Right atrium auricular region (tissue), 2 donors: ENCODE measurements around the gene GCAT. TPM values are rescaled to one million over a fixed set of nuclear protein-coding genes. Genes with fewer than 3 reads are reported as not detected.

Experiments
- DNase-seq: peaks from one replicate; pipeline ENCODE4 v3.0.0-alpha.2; 2019; ENCODE audit warnings: low spot score
- H3K27ac ChIP-seq, 2 donors: fragments of 200-600 bp; sonication (generic); 1 replicate in 1 of 2; 2 replicates in 1 of 2; pipeline ENCODE4 v1.5.1; 2016 to 2019
- H3K27me3 ChIP-seq, 2 donors: fragments of 200-600 bp; sonication (generic); one replicate each; pipeline versions ENCODE4 v1.5.1 to v1.6.0; 2017 to 2019
- H3K36me3 ChIP-seq: fragments of 200-600 bp; sonication (generic); one replicate; pipeline ENCODE4 v1.5.1; 2016
- H3K4me1 ChIP-seq, 2 donors: fragments of 200-600 bp; sonication (generic); one replicate each; pipeline versions ENCODE4 v1.5.1 to v1.6.0; 2017 to 2019
- H3K4me3 ChIP-seq, 2 donors: fragments of 200-600 bp; sonication (generic); 1 replicate in 1 of 2; 2 replicates in 1 of 2; pipeline ENCODE4 v1.5.1; 2017 to 2019; ENCODE audit warnings: mild to moderate bottlenecking in 1 of 2, moderate library complexity in 1 of 2
- H3K9me3 ChIP-seq, 2 donors: fragments of 200-600 bp; sonication (generic); one replicate each; pipeline ENCODE4 v1.5.1; 2019
- total RNA-seq, 2 donors: library from RNA; depleted of rRNA; stranded (reverse); fragments of >200 nt; gene quantifications; one replicate each; pipeline ENCODE4 v1.1.0, GENCODE V29; 2016
- TF ChIP-seq, protein P1 (sequence below), 2 donors: fragments of 200-600 bp; sonication (generic); IDR thresholded peaks; one replicate each; pipeline ENCODE4 v1.5.1; 2019; ENCODE audit warnings: antibody characterized with exemption in 2 of 2

The GCAT gene
- total RNA-seq, 2 donors from 2014 or later: 15.7 to 34.2 TPM

DNA sequence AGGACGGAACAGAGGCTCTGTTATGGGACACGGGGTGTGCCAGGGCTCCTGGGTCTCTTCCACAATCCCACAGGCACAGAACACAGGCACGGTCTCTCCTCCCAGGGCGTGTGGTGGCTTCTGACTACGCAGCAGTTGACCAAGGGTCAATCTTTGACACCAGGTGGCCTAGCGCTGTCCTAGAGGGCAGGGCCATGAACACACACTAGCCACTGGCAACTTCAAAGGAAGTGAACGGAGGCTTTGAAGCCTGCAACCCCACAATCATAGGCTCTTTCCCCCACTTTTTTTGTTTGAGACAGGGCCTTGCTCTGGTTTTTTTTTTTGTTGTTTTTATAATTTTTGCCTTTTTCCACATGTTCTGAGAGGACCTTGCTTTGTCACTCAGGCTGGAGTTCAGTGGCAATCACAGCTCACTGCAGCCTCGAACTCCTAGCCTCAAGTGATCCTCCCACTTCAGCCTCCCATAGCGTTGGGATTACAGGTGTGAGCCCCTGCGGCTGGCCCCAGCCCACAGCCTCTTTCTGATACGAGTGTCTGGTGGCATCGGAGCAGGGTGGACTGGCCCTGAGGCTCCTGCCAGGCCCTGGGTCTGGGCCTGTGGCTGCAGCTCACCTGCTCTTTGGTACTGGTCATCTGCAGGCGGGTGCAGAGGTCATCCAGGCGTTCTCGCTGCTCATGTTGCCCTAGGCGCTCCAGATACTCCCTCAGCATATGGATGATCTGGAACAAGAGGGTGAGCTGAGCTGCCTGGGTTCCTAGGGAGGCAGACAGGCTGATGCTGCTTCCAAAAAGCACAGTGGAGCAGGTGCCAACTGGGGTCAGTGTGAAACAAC is 24.5 kb downstream of the GCAT start:
- Histone ChIP-seq H3K27ac (no peak overlapping the region), H3K4me1 (no peaks in the 10 kb centered on the region), H3K27me3 (no peaks in the 10 kb centered on the region), H3K4me3 (no peak overlapping the region), H3K36me3 (peaks cover 48% of the 10 kb centered on the region), H3K9me3 (no peaks in the 10 kb centered on the region)
- no peak for DNase-seq
- TF ChIP-seq, protein P1, sequence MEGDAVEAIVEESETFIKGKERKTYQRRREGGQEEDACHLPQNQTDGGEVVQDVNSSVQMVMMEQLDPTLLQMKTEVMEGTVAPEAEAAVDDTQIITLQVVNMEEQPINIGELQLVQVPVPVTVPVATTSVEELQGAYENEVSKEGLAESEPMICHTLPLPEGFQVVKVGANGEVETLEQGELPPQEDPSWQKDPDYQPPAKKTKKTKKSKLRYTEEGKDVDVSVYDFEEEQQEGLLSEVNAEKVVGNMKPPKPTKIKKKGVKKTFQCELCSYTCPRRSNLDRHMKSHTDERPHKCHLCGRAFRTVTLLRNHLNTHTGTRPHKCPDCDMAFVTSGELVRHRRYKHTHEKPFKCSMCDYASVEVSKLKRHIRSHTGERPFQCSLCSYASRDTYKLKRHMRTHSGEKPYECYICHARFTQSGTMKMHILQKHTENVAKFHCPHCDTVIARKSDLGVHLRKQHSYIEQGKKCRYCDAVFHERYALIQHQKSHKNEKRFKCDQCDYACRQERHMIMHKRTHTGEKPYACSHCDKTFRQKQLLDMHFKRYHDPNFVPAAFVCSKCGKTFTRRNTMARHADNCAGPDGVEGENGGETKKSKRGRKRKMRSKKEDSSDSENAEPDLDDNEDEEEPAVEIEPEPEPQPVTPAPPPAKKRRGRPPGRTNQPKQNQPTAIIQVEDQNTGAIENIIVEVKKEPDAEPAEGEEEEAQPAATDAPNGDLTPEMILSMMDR (IDR thresholded peaks at IDR 0.05): no peak

DNA sequence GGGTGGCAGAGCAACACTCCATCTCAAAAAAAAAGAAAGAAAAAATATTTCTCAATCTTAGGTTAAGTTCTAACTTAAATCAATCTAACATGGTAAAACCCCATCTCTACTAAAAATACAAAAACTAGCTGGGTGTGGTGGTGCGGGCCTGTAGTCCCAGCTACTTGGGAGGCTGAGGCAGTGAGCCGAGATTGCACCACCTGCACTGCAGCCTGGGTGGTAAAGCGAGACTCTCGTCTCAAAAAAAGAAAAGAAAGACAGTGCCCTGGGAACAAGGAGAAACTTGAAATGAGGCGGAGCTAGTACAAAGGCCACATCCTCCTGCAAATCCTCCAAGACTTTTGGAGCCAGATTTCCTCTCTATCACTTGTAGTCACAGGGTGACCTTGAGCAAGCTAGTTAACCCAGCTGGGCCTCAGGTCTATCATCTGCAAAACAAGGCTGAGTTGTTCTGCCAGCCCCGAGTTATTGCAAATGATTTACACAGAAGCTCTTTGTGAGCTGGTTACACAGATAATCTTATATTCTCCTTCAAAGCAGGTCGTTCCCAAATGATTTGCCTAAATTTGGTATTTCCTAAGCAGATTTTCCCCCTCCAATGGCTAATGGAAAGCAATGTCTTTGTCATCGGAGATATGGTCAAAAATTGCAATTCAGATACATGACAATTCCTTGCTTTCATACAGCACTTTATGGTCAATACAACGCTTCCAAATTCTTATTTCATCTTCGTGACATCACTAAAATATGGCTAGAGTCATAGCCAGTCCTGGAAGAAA is 34.5 kb downstream of the GCAT start:
- peaks cover 24% of the 10 kb centered on the region for H3K36me3 ChIP-seq
- DNase-seq: no peak
- no peaks in the 10 kb centered on the region for H3K9me3 ChIP-seq
- H3K4me3 ChIP-seq: no peak overlapping the region
- H3K27ac ChIP-seq: no peak overlapping the region
- no peaks in the 10 kb centered on the region for H3K27me3 ChIP-seq
- peaks cover 0 to 12% of the 10 kb centered on the region in 2 donors for H3K4me1 ChIP-seq
- TF ChIP-seq, protein P1 (IDR thresholded peaks at IDR 0.05): no peak

DNA sequence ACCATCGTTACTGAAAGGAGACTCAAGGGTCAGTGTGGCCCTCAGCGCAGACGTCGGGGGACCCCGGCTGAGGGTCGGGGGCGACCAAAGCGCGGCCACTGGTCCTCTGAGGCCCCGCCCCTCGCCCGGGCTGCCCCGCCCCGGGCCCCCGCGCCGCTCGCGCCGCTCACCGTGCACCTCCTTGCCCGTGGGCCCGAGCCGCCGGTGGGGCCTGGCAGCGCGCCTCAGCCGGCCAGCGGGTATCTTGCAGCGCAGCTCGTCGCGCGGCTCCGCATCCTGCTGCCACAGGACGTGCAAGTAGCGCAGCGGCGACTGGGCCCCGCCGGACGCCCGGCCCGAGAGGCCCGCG is 36.0 kb downstream of the GCAT start:
- DNase-seq: no peak
- Histone ChIP-seq H3K4me1 (peaks cover 0 to 22% of the 10 kb centered on the region in 2 donors), H3K9me3 (no peaks in the 10 kb centered on the region)

DNA sequence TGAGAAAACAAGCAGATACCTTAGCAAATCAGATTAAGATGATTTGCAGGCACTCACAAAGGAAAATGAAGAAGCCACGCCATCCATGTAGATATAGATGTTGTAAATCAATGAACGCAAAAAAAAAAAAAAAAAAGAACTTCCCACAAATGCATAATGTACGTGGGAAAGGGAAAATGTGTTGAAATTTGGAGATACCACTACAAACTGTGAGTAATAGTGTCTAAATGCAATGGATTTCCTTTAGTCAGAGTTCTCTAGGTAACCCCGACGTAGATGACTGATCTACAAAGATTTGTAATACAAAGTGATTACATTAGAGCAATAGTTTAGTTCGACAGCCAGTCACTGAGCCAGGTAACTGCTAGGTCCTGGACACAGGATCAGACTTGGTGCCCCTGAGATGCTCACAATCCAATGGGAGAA is 37.2 kb downstream of the GCAT start:
- Histone ChIP-seq H3K4me1 (peaks cover 0 to 28% of the 10 kb centered on the region in 2 donors), H3K27ac (peak overlapping the region; percentile 81 to 86), H3K36me3 (peaks cover under 1% of the 10 kb centered on the region), H3K9me3 (no peaks in the 10 kb centered on the region), H3K27me3 (no peaks in the 10 kb centered on the region), H3K4me3 (peak overlapping the region; percentile 66 to 83)
- TF ChIP-seq, protein P1 (IDR thresholded peaks at IDR 0.05): no peak
- DNase-seq: no peak

More for the DNA sequence above, 36.0 kb downstream of the GCAT start:
- Histone ChIP-seq H3K27ac (peak overlapping the region; percentile 81 to 86), H3K36me3 (peaks cover 11% of the 10 kb centered on the region), H3K4me3 (peak overlapping the region; percentile 66 to 83), H3K27me3 (no peaks in the 10 kb centered on the region)
- TF ChIP-seq, protein P1 (IDR thresholded peaks at IDR 0.05): no peak

DNA sequence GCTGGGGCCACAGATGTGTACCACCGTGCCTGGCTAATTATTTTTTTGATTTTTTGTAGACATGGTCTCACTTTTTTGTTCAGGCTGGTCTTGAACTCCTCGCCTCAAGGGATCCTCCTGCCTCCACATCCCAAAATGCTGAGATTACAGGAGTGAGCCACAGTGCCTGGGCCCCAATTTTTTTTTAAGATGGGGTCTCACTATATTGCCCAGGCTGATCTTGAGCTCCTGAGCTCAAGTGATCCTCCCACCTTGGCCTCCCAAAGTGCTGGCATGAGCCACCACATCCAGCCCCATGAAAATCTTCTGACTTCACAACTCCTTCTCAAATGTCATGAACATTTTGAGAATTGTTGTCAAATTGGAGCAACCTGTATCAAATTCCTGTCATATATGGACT is 38.7 kb downstream of the GCAT start:
- Histone ChIP-seq H3K9me3 (no peaks in the 10 kb centered on the region), H3K27ac (no peak overlapping the region), H3K4me3 (no peak overlapping the region), H3K27me3 (no peaks in the 10 kb centered on the region), H3K36me3 (peaks cover 5% of the 10 kb centered on the region), H3K4me1 (peaks cover 0 to 38% of the 10 kb centered on the region in 2 donors)
- DNase-seq: no peak
- TF ChIP-seq, protein P1 (IDR thresholded peaks at IDR 0.05): no peak
